ENCODE data around the gene CASP5.

GRCh38 chr11:104970756-104971155 is 52.2 kb downstream of the CASP5 start:
- TF ChIP-seq CTCF (IDR thresholded peaks at IDR 0.05): no peak
- no peak for TF ChIP-seq POLR2A (IDR thresholded peaks at IDR 0.05)
